Calu3 (cell line): ENCODE results near the gene SLC22A23. TPM values are rescaled to one million over a fixed set of nuclear protein-coding genes. Genes with fewer than 3 reads are reported as not detected.

Source experiments
- BruUV-seq: library from RNA; stranded (reverse); fragments of 400-500 nt; replicated peaks from 2 replicates; lab custom pipeline; 2021; lab: Mats Ljungman, UMichigan
- CTCF ChIA-PET: fragments of 300-600 bp; sonication (Branson Sonifier 250); formaldehyde crosslinking; loops from one replicate; lab custom pipeline; 2022; ENCODE audit warnings: antibody characterized with exemption; lab: Charles Lee
- DNase-seq: peaks from one replicate; pipeline ENCODE4 v3.0.0; 2022
- H3K27ac Mint-ChIP-seq: one replicate; pipeline ENCODE4 v1.8.0; 2022; ENCODE audit warnings: mixed read lengths; ENCODE audit not compliant: unreplicated experiment
- H3K27me3 Mint-ChIP-seq: one replicate; pipeline ENCODE4 v1.8.0; 2022; ENCODE audit warnings: mixed read lengths; ENCODE audit not compliant: unreplicated experiment
- H3K36me3 Mint-ChIP-seq: one replicate; pipeline ENCODE4 v1.8.0; 2022; ENCODE audit warnings: mild to moderate bottlenecking, moderate library complexity, mixed read lengths; ENCODE audit not compliant: insufficient read depth, unreplicated experiment
- H3K4me1 Mint-ChIP-seq: one replicate; pipeline ENCODE4 v1.8.0; 2022; ENCODE audit warnings: mild to moderate bottlenecking, low read depth, mixed read lengths; ENCODE audit not compliant: unreplicated experiment
- H3K4me3 Mint-ChIP-seq: one replicate; pipeline ENCODE4 v1.8.0; 2022; ENCODE audit warnings: mild to moderate bottlenecking, low read depth, moderate library complexity, mixed read lengths; ENCODE audit not compliant: unreplicated experiment
- H3K9me3 Mint-ChIP-seq: one replicate; pipeline ENCODE4 v1.8.0; 2022; ENCODE audit warnings: low read depth, mixed read lengths; ENCODE audit not compliant: unreplicated experiment
- CTCF ChIP-seq: fragments of 200-600 bp; IDR thresholded peaks from one replicate; pipeline ENCODE4 v1.8.0; 2022; ENCODE audit warnings: antibody characterized with exemption; ENCODE audit not compliant: unreplicated experiment
- intact Hi-C: fragments of 100-400 bp; cut with micrococcal nuclease; formaldehyde crosslinking; loops from one replicate; pipeline ENCODE4 v1.10.0; 2022; ENCODE audit not compliant: unreplicated experiment
- total RNA-seq: library from RNA; stranded (reverse); gene quantifications from 2 replicates; pipeline ENCODE4 v1.2.3, GENCODE V29; 2022

The SLC22A23 gene
- total RNA-seq, 1 experiment from 2014 or later, result 3.9 TPM

- intact Hi-C loops, result no loop called here
- Mint-ChIP-seq H3K27me3 (no peaks in the 10 kb centered on the region), H3K36me3 (no peaks in the 10 kb centered on the region), H3K27ac (no peak overlapping the region), H3K4me1 (peaks cover 9% of the 10 kb centered on the region), H3K9me3 (no peaks in the 10 kb centered on the region), H3K4me3 (no peak overlapping the region)
- CTCF ChIA-PET, result no interaction called here
- DNase-seq, result no peak
- no peak for TF ChIP-seq CTCF
- no TSS peak for BruUV-seq
These were observed 86.9 kb downstream of the SLC22A23 start for GRCh38 chr6:3369985-3370360.

DNA sequence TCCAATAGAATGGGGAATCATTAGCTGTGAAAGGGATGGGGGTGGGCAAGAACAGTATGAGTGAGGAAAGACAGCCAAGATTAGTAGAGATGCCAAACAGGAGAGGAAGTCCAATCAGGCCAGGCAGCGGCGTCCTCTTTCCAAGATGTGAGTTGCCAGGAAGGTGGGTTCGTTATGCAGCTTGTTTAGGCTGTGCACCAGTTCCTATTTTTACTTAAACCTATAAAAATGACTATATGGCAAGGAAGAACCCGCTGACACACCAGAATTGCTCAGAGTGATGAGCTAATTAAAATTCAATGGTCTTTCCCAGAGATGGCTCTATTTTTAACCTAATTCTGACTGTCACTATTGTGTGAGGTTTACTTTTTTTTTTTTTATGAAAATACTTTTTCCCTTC is 88.2 kb downstream of the SLC22A23 start:
- H3K36me3 Mint-ChIP-seq, result no peaks in the 10 kb centered on the region
- H3K4me1 Mint-ChIP-seq, result peaks cover 17% of the 10 kb centered on the region
- H3K27ac Mint-ChIP-seq, result no peak overlapping the region
- no peaks in the 10 kb centered on the region for H3K9me3 Mint-ChIP-seq
- CTCF ChIA-PET, result interaction anchor here (0.6 kb wide), 1 partner anchor 274 kb away, joined by 3 read pairs; no protein-coding TSS in a partner anchor
- no TSS peak for BruUV-seq
- intact Hi-C loops, result no loop called here
- H3K27me3 Mint-ChIP-seq, result no peaks in the 10 kb centered on the region
- no peak for DNase-seq
- no peak overlapping the region for H3K4me3 Mint-ChIP-seq
- no peak for TF ChIP-seq CTCF

GRCh38 chr6:3367630-3368029 is 89.2 kb downstream of the SLC22A23 start:
- DNase-seq, result no peak
- intact Hi-C loops, result no loop called here
- Mint-ChIP-seq H3K27me3 (no peaks in the 10 kb centered on the region), H3K4me1 (peaks cover 18% of the 10 kb centered on the region), H3K4me3 (no peak overlapping the region), H3K27ac (no peak overlapping the region), H3K9me3 (no peaks in the 10 kb centered on the region), H3K36me3 (peaks cover 3% of the 10 kb centered on the region)
- TF ChIP-seq CTCF, result no peak
- CTCF ChIA-PET, result no interaction called here
- no TSS peak for BruUV-seq

DNA sequence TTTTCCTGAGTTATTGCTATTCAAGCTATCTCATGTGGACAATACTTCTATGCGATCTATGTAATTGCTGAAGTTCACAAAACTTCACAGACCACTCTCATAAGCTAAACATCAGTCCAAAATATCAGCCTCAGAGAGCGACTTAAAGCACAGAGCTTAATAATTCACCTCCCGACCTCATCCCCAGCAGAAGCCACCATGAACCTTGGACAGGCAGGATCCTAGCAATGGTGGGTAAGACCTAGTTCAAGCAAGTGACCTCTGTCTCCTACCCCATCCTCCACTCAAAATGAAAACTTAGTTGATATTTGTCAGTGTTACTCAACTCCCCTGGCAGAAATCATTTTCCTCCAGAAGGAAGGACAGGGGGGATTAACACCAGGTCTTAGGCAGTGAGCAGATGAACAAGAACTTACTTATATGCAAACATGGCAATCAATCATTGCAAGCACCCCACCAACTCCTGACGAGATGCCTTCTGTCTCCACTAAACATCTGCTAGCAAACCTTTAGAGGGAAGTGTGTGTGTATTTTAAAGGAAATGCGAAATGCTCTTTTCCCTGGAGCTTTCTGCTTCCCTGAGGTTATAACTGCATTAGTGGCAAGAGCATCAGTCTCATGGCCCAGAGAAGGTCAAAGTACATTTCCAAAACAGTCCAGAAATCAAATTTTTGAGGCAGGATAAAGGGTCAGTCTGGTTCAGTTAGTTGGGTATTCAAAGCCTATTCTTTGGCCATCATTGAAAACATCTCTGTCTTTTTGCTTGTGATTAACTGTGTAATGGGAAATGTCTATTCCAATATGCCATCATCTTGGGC is 90.0 kb downstream of the SLC22A23 start:
- Mint-ChIP-seq H3K27me3 (no peaks in the 10 kb centered on the region), H3K4me1 (peaks cover 18% of the 10 kb centered on the region), H3K27ac (no peak overlapping the region), H3K9me3 (no peaks in the 10 kb centered on the region), H3K36me3 (peaks cover 3% of the 10 kb centered on the region), H3K4me3 (no peak overlapping the region)
- no peak for DNase-seq
- no TSS peak for BruUV-seq
- intact Hi-C loops, result no loop called here
- CTCF ChIA-PET, result no interaction called here
- no peak for TF ChIP-seq CTCF
